Skin of body (tissue), 2 donors: ENCODE data around the gene QSER1. TPM values are rescaled to one million over a fixed set of nuclear protein-coding genes. Genes with fewer than 3 reads are reported as not detected.

Experiments
- small RNA-seq: library from RNA; depleted of rRNA; stranded (forward); fragments of <200 nt; gene quantifications from one replicate; pipeline ENCODE3, GENCODE V24; 2014; ENCODE audit warnings: low replicate concordance
- total RNA-seq: library from RNA; depleted of rRNA; stranded (reverse); fragments of >200 nt; gene quantifications from one replicate; pipeline ENCODE4 v1.2.3, GENCODE V29; 2014

Gene QSER1
- total RNA-seq, 1 donor from 2014 or later: 41.3 TPM

Small RNAs within 50 kb of the gene (small RNA-seq; reads per million reads assigned to genes)
- gene RF00019: not detected

Other genes with a start within 250 kb of the QSER1 start
- under 0.01 TPM for gene CCDC73, start 98.1 kb upstream of the QSER1 start, total RNA-seq
- 11.2 TPM for gene PRRG4, start 62.9 kb upstream of the QSER1 start, total RNA-seq
- 6.0 TPM for gene DEPDC7, start 123.1 kb downstream of the QSER1 start, total RNA-seq
- 15.7 TPM for gene TCP11L1, start 146.8 kb downstream of the QSER1 start, total RNA-seq